Panc1 (cell line): ENCODE measurements around the gene SLC25A33. TPM values are rescaled to one million over a fixed set of nuclear protein-coding genes. Genes with fewer than 3 reads are reported as not detected.

Source experiments
- ATAC-seq: fragments of 200-7000 bp; cut with Tn5 transposase; 2 replicates; pipeline ENCODE4 v1.9.1; 2020; ENCODE audit warnings: mild to moderate bottlenecking, moderate library complexity
- BruUV-seq: library from RNA; stranded (reverse); fragments of 400-500 nt; replicated peaks from 2 replicates; lab custom pipeline; 2021; lab: Mats Ljungman, UMichigan
- CTCF ChIA-PET: fragments of 300-600 bp; sonication (Branson Sonifier 250); formaldehyde crosslinking; loops from one replicate; lab custom pipeline; 2022; ENCODE audit warnings: antibody characterized with exemption; lab: Charles Lee
- POLR2A ChIA-PET: fragments of 300-600 bp; sonication (Branson Sonifier 250); formaldehyde crosslinking; loops from one replicate; lab custom pipeline; 2022; ENCODE audit warnings: antibody characterized with exemption; lab: Charles Lee
- DNase-seq: peaks from one replicate; pipeline ENCODE4 v3.0.0-alpha.2; 2010; ENCODE audit warnings: low read depth, low spot score
- H3K27ac ChIP-seq: 2 replicates; pipeline ENCODE4 v1.5.1; 2011; ENCODE audit warnings: mild to moderate bottlenecking, low read length, inconsistent platforms
- H3K27me3 ChIP-seq: fragments of 200-500 bp; sonication (Bioruptor generic); 2 replicates; pipeline ENCODE4 v1.6.0; 2014; ENCODE audit warnings: low read length, inconsistent platforms; ENCODE audit not compliant: control insufficient read depth, insufficient read depth
- H3K36me3 ChIP-seq: fragments of 200-500 bp; sonication (Bioruptor generic); 2 replicates; pipeline ENCODE4 v1.5.1; 2014; ENCODE audit warnings: inconsistent platforms, mild to moderate bottlenecking, low read length, moderate library complexity; ENCODE audit not compliant: control insufficient read depth, insufficient read depth
- H3K4me1 ChIP-seq: 2 replicates; pipeline ENCODE4 v1.5.1; 2011; ENCODE audit warnings: inconsistent platforms, mild to moderate bottlenecking, low read length, moderate library complexity; ENCODE audit not compliant: control insufficient read depth, insufficient read depth
- H3K4me3 ChIP-seq, 2 experiments: 2 replicates each; pipeline ENCODE4 v1.5.1; 2011 to 2012; ENCODE audit warnings: low read depth in 2 of 2, low read length in 2 of 2, mild to moderate bottlenecking in 2 of 2, inconsistent platforms in 1 of 2, moderate library complexity in 1 of 2
- H3K9me3 ChIP-seq: fragments of 200-500 bp; sonication (Bioruptor generic); 2 replicates; pipeline ENCODE4 v1.5.1; 2014; ENCODE audit warnings: low read depth, mild to moderate bottlenecking, inconsistent platforms, low read length, moderate library complexity; ENCODE audit not compliant: control insufficient read depth, insufficient read depth
- CTCF ChIP-seq: fragments of 450-650 bp; IDR thresholded peaks from 2 replicates; pipeline ENCODE4 v1.5.1; 2017; ENCODE audit warnings: mild to moderate bottlenecking
- POLR2AphosphoS5 ChIP-seq: IDR thresholded peaks from 2 replicates; pipeline ENCODE4 v1.6.1; 2012; ENCODE audit warnings: mild to moderate bottlenecking, low read depth, low read length, moderate library complexity
- REST ChIP-seq, 2 experiments: IDR thresholded peaks; 2 replicates each; pipeline ENCODE4 v1.6.1; 2011 to 2012; ENCODE audit warnings: low read depth in 2 of 2, control low read depth in 1 of 2, low read length in 1 of 2, mild to moderate bottlenecking in 1 of 2, moderate library complexity in 1 of 2; ENCODE audit not compliant: insufficient read depth in 1 of 2
- SIN3A ChIP-seq: IDR thresholded peaks from 2 replicates; pipeline ENCODE4 v1.6.1; 2012; ENCODE audit warnings: low read depth, mild to moderate bottlenecking, low read length, moderate library complexity, borderline replicate concordance; ENCODE audit not compliant: insufficient read depth
- TCF7L2 ChIP-seq: IDR thresholded peaks from 2 replicates; pipeline ENCODE4 v1.6.1; 2011; ENCODE audit warnings: mild to moderate bottlenecking, low read depth, low read length, inconsistent platforms
- in situ Hi-C: cut with HindIII; loops from 2 replicates; pipeline ENCODE4 v1.10.0; 2016; ENCODE audit warnings: low sequenced_read_pairs, low pct_unique_long_range_greater_than_20kb
- intact Hi-C: fragments of 100-400 bp; cut with micrococcal nuclease; formaldehyde crosslinking; loops from one replicate; pipeline ENCODE4 v1.10.0; 2022; ENCODE audit not compliant: unreplicated experiment
- total RNA-seq: library from RNA; stranded (reverse); gene quantifications from one replicate; pipeline ENCODE4 v1.2.1, GENCODE V29; 2021; ENCODE audit not compliant: unreplicated experiment

SLC25A33 gene
- total RNA-seq, 1 experiment from 2014 or later: 13.4 TPM

- H3K4me3 ChIP-seq: no peak overlapping the region
- DNase-seq (no peak), ATAC-seq (no peak)
- H3K36me3 ChIP-seq: peaks cover 13% of the 10 kb centered on the region
- H3K4me1 ChIP-seq: no peaks in the 10 kb centered on the region
- ChIA-PET CTCF (no interaction called here), POLR2A (no interaction called here)
- BruUV-seq: no TSS peak
- intact Hi-C loops: no loop called here
- no peak overlapping the region for H3K27ac ChIP-seq
- TF ChIP-seq TCF7L2: no peak
- no peak for TF ChIP-seq POLR2AphosphoS5
- no peak for TF ChIP-seq REST (IDR thresholded peaks at IDR 0.05; ENCODE audit: insufficient read depth in 1 of 2, low read depth in 2 of 2, low read length in 1 of 2)
- TF ChIP-seq CTCF: no peak
- TF ChIP-seq SIN3A: no peak
- no peaks in the 10 kb centered on the region for H3K9me3 ChIP-seq
- no peaks in the 10 kb centered on the region for H3K27me3 ChIP-seq
- in situ Hi-C loops: no loop called here
These were observed 38.2 kb downstream of the SLC25A33 start for GRCh38 chr1:9577423-9577822.

GRCh38 chr1:9580942-9581341 is 41.7 kb downstream of the SLC25A33 start:
- Histone ChIP-seq H3K4me3 (no peak overlapping the region), H3K27me3 (no peaks in the 10 kb centered on the region), H3K36me3 (peaks cover 7% of the 10 kb centered on the region), H3K9me3 (no peaks in the 10 kb centered on the region), H3K27ac (no peak overlapping the region), H3K4me1 (no peaks in the 10 kb centered on the region)
- in situ Hi-C loops (no loop called here), intact Hi-C loops (no loop called here)
- DNase-seq (no peak), ATAC-seq (no peak)
- ChIA-PET CTCF (no interaction called here), POLR2A (no interaction called here)
- BruUV-seq: no TSS peak
- no peak for TF ChIP-seq TCF7L2
- TF ChIP-seq SIN3A: no peak
- TF ChIP-seq POLR2AphosphoS5: no peak
- no peak for TF ChIP-seq REST (IDR thresholded peaks at IDR 0.05; ENCODE audit: insufficient read depth in 1 of 2, low read depth in 2 of 2, low read length in 1 of 2)
- TF ChIP-seq CTCF: no peak
